Measurements from ENCODE around the gene U2AF1.
"Not testable (repeated sequence)": the region's sequence is repeated elsewhere in the genome, so short reads cannot be mapped to it uniquely, and the experiment has no call there.

U2AF1 gene, protein sequence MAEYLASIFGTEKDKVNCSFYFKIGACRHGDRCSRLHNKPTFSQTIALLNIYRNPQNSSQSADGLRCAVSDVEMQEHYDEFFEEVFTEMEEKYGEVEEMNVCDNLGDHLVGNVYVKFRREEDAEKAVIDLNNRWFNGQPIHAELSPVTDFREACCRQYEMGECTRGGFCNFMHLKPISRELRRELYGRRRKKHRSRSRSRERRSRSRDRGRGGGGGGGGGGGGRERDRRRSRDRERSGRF

DNA sequence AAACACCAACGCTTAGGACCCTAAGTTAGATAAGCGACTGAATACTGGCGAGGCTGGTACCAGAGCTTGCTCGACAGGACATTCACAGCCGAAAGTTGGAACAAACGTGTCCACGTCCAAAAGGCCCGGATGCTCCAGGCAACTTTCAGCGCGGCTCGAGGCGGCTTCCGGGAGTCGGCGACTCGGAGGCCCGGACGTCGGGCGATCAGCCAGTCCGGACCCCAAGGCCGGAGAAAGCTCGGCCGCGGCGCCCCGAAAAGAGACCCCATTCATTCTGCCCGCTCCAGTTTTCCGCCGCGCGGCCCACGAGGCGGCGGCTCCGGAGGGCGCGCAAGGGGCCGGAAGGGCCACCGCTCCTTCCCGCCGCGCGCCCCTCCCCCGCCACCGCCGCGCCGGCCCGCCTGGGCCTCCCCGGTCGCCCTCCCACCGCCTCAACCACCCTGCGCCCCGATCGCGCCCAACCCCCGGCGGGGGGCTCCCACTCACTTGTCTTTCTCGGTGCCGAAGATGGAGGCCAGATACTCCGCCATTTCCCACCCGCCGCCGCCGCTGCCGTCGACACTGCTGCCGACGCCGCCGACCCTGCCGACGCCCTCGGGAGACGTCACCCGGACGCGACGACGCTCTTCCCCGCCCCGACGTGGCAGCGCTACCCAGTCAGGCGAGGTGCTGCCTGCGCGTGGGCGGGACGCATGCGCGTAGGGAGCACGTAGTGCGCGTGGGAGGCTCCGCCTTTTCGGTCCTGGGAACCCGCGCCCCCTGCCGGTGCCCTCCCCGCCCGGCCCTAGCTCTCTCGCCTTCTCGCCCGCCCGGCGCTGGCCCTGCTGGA lies at the start of gene U2AF1:
TSS of gene U2AF1 (minus strand) at position 606 of the 829 bp plus-strand sequence. CDS start at position 530, 76 bp downstream.
- DNase-seq (ENCODE audit: low spot score): not testable (repeated sequence)

DNA sequence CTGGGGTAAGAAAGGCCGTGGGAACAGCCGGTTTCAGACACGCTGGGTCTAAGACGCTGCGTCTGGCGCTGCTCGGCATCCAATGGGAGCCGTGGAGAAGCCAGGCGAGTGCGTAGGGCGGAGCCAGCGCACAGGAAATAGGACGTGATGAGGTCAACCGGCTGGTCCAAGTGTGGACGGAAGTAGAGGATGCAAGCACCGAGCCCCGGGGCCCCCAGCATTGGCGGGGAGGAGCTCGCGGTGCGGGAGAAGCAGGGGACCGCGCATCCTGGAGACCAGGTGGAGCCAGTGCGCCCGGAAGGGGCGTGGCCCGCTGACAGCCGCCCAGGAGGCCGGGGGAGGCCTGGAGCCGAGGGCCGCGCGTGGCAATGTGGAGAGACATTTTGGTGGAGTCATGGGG lies 46.2 kb upstream of the U2AF1 start:
- not testable (repeated sequence) for DNase-seq (ENCODE audit: low spot score)

DNA sequence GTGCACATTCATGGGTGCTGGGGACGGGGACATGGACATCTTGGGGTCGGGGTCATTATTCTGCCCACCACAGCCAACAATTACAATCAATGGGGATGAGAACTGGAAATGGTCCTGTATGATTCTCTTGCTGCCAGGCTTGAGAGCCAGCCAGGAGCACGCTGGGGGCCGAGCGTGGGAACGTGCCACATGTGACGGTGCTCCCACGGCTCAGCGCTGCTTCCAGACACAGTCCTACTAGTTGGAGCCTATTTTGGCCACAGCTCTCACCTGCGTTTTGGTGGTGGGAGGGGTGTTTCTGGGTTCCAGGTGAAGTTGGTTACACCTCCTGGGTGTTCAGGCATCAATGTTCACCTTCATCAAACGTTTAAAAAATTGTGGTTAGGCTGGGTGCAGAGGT lies 42.0 kb upstream of the U2AF1 start:
- DNase-seq (ENCODE audit: low spot score): not testable (repeated sequence)

DNA sequence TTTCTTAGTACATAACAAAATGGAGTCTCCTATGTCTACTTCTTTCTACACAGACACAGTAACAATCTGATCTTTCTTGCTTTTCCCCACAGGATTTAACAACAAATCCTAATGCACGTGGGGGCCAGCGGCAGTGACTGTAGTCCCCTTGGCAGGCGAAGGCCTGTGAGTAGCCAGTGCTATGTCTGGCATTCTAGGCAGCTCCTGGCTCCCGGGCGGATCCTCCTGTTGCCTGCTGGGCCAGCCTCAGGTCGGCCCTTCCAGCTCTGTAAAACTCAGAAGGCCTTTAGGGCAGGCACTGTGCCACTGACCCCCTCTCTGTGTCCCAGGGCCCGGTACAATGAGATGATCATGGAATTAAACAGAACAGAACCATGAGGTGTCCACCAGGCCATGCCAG lies 40.6 kb upstream of the U2AF1 start:
- DNase-seq (ENCODE audit: low spot score): not testable (repeated sequence)

DNA sequence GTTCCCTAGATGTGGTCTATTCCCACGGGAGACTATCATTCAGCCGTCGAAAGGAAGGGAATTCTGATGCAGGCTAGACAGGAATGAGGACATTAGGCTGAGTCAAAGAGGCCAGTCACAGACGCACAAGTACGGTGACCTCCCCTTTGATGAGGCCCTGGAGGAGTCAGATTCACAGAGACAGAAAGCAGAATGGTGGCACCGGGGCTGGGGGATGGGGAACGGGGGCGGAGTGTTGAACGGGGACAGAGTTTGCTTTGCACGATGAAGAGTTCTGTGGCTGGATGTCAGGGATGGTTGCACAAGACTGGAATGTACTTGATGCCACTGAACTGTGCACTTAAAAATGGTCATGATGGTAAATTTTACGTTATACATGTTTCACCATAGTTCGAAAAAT lies 39.3 kb upstream of the U2AF1 start:
- DNase-seq (ENCODE audit: low spot score): not testable (repeated sequence)

DNA sequence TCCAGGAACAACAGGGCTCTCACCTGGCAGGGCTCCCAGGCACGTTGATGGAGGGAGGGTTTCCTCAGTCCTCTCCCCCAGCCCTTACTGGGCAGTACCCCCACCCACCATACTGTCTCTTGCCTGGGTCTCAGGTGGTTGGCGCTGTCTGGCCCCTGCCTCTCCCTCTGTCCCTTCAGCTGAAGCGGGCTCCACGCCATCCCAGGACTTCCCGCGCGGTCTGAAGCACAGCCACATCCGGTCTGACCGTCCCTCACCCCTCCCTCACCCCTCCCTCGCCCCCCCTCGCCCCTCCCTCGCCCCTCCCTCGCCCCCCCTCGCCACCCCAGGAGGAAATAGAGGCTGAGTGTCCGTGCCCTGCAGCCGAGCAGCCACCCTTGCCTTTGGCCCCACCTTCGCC lies 34.0 kb upstream of the U2AF1 start:
- DNase-seq (ENCODE audit: low spot score): not testable (repeated sequence)

DNA sequence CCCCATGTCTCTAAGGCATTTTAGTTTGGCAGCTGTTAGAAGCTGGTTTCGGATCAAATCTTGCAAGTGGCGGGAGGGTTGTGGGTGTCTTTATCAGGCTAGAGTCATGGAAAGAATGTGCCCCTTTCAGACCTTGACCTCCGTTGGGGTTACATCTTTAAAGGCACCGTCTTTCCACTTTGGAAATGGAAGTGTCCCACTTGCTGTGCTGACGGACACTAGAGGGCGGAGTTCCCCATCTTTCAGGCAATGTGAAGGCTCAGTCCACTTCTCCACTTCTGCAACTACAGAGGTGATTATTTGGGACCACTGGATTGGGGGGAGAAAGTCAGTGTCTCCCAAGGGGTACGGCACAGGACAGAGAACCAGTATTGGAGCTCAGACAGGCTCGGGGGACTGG lies 31.6 kb upstream of the U2AF1 start:
- DNase-seq (ENCODE audit: low spot score): not testable (repeated sequence)

DNA sequence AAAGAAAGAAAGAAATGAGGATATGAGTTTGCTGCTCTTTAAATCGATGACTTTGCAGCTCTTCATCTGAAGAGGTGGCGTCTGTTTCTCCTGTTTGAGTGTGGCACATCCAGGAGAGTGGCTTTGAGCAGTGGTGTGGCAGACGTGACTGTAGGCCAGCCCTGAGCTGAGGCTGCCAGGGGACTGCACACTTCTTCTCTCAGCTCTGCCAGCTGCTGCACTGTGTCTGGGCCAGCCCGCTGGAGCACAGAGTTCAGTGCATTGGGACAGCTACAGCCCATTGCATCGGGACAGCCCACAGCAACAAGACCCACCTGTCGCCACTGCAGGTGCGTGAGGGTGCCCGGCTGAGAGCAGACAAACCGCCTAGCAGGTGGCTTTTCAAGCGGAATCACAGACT lies 27.1 kb upstream of the U2AF1 start:
- DNase-seq (ENCODE audit: low spot score): not testable (repeated sequence)

DNA sequence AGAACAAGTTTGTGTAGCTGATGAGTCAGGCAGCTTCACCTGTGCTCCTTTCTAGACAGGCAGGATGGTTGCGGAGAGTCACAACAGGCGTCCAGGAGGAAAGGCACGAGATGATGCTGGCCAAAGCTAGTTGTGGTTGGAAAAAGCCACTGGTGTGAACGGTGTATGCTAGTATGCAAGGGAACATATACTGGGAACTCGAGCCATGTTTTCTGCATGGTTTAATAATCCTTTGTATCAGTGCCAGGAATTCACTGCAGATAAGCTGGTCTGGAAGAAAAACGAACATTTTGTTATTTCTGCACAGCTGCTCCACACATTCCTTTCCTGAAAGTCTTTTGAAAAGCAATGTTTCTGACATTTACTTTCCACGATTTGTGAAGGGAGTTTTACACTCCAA lies 22.7 kb upstream of the U2AF1 start:
- DNase-seq (ENCODE audit: low spot score): not testable (repeated sequence)

DNA sequence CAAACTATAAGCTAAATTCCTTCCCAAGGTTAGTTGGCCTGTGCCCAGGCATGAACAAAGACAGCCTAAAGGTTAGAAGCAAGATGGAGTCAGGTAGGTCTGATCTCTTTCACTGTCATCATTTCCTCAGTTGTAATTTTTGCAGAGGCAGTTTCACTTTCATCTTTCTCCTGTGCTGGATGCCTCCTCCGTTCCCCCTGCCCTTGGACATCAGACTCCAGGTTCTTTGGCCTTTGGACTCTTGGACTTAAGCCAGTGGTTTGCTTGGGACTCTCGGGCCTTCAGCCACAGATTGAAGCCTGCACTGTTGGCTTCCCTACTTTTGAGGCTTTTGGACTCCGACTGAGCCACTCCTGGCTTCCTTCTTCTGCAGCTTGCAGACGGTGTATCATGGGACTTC lies 8.6 kb upstream of the U2AF1 start:
- DNase-seq (ENCODE audit: low spot score): not testable (repeated sequence)

DNA sequence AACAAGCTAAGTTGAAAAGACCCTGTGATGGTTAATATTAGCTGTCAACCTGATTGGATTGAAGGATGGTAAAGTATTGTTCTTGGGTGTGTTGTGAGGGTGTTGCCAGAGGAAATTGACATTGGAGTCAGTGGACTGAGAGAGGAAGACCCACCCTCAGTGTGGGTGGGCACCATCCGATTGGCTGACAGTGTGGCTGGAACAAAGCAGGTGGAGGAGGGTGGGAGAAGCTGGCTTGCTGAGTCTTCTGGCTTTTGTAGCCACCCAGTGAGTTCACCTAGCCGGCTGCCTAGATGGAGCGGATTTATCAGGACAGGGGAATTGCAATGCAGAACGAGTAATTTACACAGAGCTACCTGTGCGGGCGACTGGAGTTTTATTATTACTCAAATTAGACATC lies 7.1 kb upstream of the U2AF1 start:
- not testable (repeated sequence) for DNase-seq (ENCODE audit: low spot score)

DNA sequence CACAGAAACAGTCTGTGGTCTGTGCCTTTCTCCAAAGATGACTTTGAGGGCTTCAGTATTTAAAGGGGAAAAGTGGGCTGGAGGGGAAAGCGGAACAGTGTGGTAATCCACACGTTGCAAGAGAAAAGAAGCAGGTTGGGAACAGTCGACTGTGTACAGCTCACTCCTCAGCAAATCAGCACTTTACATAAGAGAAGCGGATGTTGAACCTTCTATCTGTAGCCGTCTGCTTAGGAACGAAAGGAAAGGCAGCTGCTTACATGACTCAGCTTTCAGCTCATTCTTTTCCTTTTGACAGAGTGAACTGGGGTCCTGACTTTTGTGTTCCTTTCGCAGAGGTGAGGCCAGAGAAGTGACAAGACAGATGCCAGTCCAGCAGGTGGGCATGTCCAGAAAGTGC lies 1.6 kb upstream of the U2AF1 start:
- not testable (repeated sequence) for DNase-seq (ENCODE audit: low spot score)

DNA sequence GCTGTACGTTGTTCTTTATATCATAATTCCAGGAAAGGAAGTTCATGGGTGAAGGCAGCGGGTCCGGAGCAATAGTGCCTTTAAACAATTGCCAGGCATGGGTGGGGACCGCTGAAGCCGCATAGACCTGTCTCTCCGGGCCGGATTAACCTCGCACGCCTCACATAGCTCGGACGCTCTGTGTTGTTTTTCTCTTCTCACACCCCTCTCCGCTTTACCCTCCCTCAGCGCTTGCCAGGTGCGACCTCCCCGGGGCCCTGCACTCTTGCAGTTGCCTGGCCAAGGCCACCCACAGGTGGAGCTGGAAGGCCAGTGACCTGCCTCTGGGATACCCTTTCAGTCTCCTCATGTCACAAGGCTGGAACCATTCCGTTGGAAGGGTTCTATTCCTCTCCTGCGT lies 807 bp upstream of the U2AF1 start:
- DNase-seq (ENCODE audit: low spot score): not testable (repeated sequence)

DNA sequence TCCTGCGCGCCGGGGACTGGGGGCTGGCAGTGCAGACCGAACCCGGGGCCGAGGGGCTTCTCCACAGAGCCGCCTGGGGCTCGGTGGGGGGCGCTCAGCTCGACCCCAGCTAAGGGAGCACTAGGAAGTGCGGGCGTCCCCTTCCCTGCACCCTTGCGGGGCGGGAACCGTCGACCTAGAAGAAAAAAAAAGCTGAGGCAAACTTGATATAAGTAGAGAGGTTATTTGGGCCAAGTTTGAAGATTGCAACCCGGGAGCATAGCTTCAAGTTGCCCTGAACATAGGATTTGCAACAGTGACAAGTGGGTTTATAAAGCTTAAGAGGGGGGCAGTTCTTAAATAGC lies 396 bp upstream of the U2AF1 start:
- DNase-seq (ENCODE audit: low spot score): not testable (repeated sequence)

DNA sequence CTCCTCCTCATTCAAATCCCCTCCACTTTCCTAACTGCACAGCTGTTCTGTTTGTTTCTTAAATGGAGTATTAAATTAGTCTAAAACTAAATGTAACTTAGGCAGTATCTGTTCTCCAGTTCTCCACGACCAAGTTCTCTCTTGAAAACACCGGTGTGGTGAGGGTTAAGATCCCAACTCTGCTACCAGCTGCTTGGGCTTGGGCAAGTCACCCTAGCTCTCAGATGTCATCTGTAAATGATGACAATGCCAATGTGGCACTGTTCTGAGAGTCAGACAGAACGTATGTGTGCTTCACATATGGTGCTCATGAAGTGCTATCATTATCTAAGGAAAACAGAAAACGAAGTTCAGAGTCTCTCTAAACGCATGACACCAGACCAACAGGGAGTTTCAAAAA lies 2.7 kb downstream of the U2AF1 start:
- not testable (repeated sequence) for DNase-seq (ENCODE audit: low spot score)

DNA sequence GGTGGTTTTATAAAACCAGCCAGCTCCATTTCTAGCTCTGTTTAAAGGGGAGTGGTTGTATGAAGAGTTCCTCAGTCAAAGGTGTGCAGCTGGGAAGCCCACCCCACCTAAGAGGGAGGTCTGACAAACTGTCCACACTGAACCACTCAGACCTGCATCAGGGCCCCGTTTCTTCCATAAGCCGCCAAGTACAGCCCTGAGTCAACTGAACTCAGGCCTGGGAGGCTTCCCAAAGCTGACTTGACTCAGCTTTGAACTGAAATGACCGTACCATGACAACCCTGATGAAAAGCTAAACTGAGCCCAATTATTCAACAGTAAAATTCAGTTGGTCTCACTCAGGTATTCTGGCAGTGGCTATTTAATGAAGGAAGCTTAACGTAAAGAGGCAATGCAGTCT lies 5.1 kb downstream of the U2AF1 start:
- not testable (repeated sequence) for DNase-seq (ENCODE audit: low spot score)

DNA sequence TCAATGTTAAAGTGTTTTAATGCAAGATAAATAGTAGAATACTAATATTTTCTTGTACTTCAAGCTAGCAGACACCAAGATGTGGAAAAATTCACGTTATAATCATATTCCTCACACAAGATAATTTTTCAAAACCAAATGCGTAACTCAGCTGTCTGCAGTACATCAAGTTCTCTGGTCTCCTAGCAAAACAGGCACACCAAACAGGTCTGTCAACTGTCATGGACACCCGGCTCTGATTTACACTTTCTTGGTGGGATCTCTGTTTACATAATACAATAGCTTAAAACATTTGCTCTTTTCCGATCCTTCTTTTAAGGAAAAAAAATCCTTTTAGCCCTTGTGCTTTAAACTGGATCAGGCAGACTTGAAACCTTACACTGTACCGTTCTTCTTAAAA lies 5.7 kb downstream of the U2AF1 start:
- not testable (repeated sequence) for DNase-seq (ENCODE audit: low spot score)

DNA sequence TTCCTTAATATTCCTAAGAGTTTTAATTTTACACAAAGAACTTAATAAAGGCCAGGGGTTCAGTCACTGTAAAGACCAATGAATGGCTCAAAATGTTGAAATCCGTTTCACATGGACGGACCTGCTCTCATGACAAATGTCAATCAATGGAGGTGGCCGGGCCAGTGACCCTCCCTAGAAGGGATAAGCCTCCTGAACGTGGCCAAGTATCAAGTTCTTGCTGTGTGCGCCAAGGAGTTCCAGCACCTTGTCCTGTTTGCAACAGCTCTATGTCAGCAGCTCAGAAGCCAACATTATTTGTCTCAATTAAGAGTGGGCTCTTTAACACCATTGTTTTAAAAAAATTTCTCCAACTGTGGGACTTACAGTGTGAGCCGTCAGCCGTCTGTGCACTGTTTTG lies 6.4 kb downstream of the U2AF1 start:
- not testable (repeated sequence) for DNase-seq (ENCODE audit: low spot score)

DNA sequence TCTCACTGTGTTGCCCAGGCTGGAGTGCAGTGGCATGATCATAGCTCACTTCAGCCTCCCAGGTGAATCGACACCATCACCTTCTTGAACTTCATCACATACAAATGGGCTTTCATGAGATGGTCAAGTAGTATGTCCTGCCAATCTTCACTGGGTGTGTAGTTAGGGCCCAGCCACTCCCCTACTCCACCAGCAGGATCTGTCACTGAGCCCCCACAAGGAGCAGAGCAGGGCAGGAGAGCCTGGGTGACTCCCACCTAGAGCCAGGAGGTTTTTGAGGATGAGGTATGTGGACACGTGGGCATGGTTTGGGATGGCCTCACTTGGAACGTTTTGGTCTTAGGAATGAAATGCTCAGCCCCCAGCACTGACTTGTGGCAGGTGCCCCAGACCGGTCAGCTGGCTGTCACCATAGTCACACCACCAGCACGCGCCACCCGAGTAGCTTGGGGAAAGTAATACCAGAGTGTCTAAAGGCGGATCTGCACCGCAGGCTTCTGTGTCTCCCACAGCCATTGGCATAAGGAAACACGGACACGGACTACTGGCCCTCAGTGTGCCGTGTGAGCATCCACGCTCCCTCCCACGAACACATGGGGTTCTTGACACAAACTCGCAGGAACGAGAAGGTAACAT lies 15.3 kb downstream of the U2AF1 start:
- DNase-seq (ENCODE audit: low spot score): not testable (repeated sequence)

DNA sequence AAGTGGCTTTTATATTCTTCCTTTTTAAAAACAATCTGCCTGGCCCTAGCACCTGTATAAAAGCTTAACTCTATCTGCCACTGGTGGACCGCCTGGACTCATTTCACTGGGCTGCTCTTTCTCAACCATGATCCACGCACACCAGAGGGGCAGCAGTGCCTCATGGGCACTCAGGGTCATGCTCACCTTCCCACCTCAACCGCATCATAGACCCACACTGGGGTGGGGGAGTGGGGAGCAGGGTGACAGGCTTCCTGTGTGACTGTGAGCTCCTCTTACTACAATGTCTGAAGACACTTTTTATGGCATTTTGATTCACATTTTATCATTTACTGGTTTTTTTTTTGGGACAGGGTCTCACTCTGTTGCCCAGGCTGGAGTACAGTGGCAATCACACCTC lies 16.4 kb downstream of the U2AF1 start:
- DNase-seq (ENCODE audit: low spot score): not testable (repeated sequence)

DNA sequence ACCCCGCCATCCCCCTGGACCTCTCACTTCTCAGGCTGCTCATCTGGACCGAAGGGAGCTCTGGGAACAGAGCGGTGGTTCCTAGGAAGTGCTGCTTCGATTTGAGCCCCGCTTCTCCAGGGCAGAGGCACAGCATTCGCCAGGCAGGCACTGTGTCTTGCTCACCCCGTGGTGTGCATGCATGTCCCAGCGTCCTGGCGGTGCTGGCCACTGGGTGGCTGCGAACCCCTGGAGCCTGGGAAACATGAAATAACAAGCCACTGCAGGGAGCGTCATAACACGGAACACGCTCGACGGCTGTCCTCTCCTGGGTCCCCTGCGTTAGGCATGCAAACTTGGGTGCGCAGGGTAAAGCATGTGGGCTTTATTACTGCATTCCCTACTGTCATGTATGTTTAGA lies 17.9 kb downstream of the U2AF1 start:
- not testable (repeated sequence) for DNase-seq (ENCODE audit: low spot score)

DNA sequence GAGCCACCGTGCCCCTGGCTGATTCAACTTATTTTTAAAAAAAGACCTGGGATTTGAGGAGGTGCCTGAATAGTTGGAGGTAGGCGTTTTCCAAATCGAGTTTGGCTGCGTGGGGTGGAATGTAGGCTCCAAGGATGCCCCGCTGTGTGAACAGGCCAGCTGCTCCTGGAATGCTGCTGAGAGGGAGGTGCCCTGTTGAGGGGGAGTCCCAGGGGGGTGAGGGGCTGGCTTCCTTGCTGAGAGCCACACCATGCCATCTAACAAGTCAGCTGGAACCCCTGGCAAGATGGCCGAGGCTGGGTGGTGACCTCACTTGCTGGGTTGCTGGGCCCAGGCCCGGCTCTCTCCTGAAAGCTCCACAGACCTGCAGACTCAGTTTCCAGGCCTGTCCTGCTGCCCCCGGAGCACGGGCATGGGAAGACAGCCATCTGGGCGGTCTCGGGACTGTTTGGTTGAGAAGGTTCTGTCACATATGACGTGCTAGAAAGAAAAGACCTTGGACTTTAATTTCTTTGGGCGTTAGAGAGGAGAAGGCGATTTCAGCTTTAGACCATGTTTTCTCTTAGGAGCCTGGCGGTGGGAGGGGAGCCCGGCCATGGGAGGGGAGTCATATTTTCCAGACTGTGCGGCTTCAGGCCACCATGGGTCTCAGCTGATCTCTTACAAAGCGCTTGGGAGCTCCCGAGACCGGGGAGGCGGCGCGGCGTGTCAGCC lies 24.6 kb downstream of the U2AF1 start:
- DNase-seq (ENCODE audit: low spot score): not testable (repeated sequence)

All from hepatic stellate cell (primary cell).